NOMO-1 treated with dmso at 0.1 percent for 144 hours (cell line): ENCODE data around the gene SERTAD3.
A peak's percentile ranks its signal among the peaks of the same experiment; 100 is the strongest.
"Not testable (repeated sequence)": the region's sequence is repeated elsewhere in the genome, so short reads cannot be mapped to it uniquely, and the experiment has no call there.

Experiments used
- DNase-seq: peaks from one replicate; lab custom pipeline; 2025; ENCODE audit not compliant: unreplicated experiment; lab: John Stamatoyannopoulos, UW

Gene SERTAD3

GRCh38 chr19:40428197-40428596 lies 15.9 kb downstream of the SERTAD3 start:
- not testable (repeated sequence) for DNase-seq

GRCh38 chr19:40425450-40426287 lies 18.5 kb downstream of the SERTAD3 start, which contains the start of gene SERTAD1:
Gene SERTAD1, minus strand, starts transcription at chr19:40425992. Its CDS starts 2,446 bp downstream, at chr19:40423546.
- peak; percentile 99 for DNase-seq

- DNase-seq = peak; percentile 9
Measured at GRCh38 chr19:40424637-40425449, 19.3 kb downstream of the SERTAD3 start.

DNA sequence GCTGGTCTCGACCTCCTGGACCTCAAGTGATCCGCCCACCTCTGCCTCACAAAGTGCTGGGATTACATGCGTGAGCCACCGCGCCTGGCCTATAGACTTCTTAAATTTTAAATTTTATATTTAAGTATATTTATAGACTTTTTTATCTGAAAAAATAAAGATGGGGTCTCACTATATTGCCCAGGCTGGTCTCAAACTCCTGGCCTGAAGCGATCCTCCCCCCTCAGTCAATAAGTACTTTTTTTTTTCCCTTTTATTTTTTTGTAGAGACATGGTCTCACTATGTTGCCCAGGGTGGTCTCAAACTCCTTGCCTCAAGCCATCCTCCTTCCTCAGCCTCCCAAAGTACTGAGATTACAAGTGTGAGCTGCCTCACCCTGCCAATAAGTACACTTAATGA lies 20.2 kb downstream of the SERTAD3 start:
- DNase-seq = no peak

DNA sequence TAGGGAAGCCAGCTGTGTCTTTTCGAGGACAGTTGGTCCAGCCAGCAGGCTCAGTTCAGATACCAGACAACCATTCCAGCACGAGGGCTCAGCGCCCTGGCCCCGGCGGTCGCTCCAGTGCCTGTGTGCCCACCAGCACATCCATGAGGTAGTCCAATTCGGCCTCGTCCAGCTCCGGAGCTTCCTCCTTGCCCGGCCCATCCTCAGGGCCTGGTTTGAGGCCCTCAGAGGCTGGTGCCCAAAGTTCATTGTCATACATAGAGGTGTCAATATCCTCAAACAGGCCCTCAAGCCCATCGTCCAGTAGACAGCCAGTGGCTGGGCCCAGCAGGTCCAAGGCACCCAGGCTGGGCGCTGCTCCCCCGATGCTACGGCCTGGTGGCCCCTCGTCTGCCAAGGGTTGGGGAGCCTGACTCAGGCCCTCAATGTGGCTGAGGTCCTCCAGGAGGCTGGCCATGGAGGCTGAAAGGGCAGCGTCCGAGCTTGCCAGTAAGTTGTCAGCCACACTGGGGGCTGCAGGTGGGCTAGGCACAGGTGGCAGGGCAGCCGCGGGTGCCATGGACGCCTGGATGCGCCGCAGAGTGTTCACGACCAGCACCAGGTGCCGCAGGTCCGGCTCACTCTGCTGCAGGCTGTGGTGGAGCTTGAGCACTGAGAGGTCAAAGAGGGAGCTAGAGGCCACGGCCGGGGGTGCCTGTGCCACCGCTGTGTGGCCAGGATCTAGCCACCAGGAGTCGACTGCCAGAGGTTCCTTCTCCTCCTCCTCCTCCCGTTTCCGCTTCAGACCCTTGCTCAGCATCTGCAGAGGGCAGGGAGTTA lies 21.2 kb downstream of the SERTAD3 start:
- DNase-seq = no peak

- DNase-seq = no peak
Measured at GRCh38 chr19:40421993-40422747, 22.0 kb downstream of the SERTAD3 start.

- DNase-seq = peak; percentile 72
Measured at GRCh38 chr19:40420766-40421765, 23.1 kb downstream of the SERTAD3 start.

DNA sequence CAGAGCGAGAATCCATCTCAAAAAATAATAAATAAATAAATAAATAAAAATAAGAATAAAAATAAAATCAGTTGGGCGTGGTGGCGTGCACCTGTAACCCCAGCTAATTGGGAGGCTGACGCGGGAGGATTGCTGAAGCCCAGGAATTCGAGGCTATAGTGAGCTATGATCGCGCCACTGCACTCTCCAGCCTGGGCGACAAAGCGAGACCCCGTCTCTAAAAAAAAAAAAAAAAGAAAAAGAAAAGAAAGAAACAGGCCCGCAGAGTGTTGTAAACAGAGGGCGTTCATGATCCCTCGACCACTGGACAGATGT lies 23.7 kb downstream of the SERTAD3 start:
- no peak for DNase-seq

- no peak for DNase-seq
Measured at GRCh38 chr19:40419780-40420179, 24.4 kb downstream of the SERTAD3 start.

DNA sequence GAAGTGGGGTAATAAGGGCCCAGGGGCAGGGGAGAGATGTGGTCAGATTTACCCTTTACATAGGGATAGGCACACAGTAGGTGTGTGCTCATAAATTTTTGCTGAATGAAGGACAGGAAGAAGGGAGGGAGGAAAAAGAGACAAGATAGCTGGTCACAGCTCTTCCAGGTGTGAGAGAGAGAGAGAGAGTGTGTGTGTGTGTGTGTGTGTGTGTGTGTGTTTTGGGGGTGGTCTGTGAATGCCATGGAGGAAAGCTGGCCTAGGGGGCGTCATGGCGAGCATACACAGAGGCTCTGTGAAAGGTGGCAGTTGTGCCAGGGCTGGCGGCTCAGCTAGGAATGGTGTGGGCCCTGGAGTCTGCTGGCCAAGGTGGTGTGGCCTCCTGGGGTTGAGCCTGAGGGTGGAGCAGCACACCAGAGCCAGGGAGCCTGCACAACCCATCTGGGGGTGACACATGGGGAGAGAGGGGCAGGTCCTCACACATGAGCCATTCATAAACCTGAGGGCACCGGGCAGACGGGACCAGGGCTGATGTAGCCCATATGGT lies 25.0 kb downstream of the SERTAD3 start:
- no peak for DNase-seq

DNA sequence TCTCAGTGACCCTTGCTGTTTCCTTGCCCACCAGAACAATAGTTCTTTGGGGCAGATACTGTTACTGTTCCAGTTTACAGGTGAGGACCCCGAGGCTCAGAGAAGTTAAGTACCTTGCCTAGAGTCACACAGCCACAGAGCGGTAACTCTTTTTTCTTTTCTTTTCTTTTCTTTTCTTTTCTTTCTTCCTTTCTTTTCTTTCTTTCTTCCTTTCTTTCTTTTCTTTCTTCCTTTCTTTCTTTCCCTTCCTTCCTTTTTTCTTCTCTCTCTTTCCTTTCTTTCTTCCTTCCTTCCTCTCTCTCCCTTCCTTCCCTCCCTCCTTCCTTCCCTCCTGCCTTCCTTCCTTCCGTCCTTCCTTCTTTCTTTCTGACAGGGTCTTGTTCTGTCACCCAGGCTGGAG lies 26.1 kb downstream of the SERTAD3 start:
- DNase-seq = no peak

- DNase-seq = no peak
Measured at GRCh38 chr19:40417643-40417981, 26.5 kb downstream of the SERTAD3 start.

GRCh38 chr19:40416918-40417642 lies 27.1 kb downstream of the SERTAD3 start:
- DNase-seq = no peak

- no peak for DNase-seq
Measured at GRCh38 chr19:40415768-40416167, 28.4 kb downstream of the SERTAD3 start.

DNA sequence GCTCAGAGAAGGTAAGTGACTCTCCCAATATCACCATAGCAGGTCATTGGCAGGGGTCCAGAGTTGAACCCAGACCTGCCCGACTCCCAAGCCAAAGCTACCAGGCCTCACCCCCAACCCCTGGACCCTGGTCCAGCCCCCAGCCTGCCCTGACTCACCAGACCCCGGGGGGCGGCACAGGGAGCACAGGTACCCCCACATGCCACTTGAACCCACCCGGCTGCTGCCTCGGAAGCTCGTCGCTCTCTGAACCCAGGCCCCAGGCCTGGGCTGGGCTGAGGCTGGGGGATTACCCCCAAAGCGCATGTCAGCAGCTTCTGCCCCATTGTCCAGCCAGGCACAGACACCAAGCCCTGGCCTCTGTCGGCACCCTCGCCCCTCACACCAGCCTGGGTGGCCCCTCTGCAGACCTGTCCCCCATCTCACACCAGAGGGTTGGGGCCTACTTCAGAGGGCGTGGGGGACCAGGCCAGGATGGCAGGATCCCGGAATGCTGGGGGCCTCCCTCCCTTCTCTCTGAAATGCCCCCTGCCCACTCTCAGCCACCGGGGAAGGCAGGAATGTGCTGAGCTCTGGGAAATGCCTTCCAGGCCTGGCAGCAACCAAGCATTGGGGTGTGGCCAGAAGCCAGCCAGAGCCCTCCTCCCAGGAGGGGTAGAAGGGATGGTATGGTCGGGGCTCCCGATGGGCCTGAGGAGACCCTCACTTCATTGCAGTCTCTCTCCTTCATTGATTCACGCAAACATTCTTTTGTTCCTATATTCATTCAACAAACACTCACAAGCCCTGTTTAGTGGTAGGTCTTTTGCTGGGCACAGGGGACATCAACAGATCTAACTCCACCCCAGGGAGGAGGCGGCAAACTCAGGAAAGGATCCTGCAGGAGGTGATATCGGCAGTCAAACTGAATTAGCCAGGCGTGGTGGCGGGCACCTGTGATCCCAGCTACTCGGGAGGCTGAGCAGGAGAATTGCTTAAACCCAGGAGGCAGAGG lies 29.3 kb downstream of the SERTAD3 start:
- DNase-seq = no peak

DNA sequence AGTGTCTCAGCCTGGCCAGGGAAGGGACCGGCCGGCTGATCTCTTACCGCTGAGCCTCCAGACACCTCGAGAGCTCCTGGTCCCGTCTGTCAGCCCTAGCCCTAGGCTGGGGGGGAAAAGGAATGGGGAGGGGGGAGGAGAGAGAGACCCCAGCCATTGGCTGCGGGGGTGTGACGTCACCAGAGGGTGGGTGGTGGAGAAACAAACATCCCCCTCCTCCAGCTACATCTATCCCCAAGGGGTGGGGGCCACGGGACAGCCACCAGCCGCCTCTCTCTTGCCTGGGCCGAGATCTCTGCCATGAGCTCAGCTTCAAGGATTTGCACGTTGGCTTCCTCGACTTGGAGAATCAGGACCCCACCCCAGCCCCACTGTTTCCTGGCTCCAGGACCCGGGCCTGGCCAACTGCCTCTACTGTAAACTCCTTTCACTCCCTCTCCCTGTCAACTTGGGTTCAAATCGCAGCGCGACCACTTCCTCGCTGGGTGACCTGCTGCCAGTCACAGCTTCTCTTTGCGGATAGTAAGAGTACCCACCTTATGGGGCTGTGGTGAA lies 30.8 kb downstream of the SERTAD3 start, which contains the start of gene PRX:
Gene PRX, minus strand, starts transcription at position 88 of the 555 bp plus-strand sequence. CDS start 5,446 bp downstream, outside the sequence.
- DNase-seq = no peak

DNA sequence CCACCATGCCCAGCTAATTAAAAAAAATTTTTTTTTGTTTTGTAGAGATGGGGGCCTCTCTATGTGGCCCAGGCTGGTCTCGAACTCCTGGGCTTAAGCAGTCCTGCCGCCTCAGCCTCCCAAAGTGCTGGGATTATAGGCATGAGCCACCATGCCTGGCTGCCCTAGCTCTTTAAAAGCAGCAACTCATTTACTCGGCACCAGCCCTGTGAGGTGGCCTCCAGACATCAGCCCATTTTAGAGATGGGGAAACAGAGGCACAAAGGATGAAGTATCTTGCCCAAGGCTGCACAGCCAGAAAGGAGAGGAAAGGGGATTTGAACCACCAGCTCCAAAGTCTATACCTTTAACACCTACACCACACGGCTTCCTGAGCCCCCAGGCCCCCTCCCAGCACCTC lies 31.3 kb downstream of the SERTAD3 start:
- DNase-seq = no peak
